DMS53 (cell line): ENCODE results near the gene RIMKLA.

Experiments used
- DNase-seq: peaks from one replicate; lab custom pipeline; 2025; lab: John Stamatoyannopoulos, UW

The RIMKLA gene

GRCh38 chr1:42430286-42431135 lies 49.9 kb downstream of the RIMKLA start:
- no peak for DNase-seq

GRCh38 chr1:42431514-42431913 lies 50.9 kb downstream of the RIMKLA start:
- DNase-seq: no peak

- no peak for DNase-seq
Observed at GRCh38 chr1:42432714-42433113, 52.1 kb downstream of the RIMKLA start.

DNA sequence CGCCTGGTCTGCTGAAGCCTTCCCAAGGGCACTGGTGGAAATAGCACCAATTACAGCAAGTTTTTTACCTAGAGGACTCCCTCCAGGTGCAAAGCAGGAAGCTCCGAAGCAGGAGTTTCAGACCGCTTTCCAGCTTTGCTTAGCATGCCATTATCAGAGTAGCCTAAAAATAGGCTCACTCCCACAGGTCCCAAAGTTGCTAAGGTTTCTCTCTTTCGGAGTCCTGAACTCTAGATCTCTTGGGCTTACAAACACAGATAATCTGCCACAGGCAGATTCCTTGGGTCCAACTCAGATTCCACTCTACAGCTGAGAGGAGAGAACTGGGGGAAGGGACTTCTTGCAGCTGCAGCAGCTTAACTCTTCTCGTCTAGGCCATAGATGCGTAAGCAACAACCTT lies 52.8 kb downstream of the RIMKLA start:
- DNase-seq: no peak

DNA sequence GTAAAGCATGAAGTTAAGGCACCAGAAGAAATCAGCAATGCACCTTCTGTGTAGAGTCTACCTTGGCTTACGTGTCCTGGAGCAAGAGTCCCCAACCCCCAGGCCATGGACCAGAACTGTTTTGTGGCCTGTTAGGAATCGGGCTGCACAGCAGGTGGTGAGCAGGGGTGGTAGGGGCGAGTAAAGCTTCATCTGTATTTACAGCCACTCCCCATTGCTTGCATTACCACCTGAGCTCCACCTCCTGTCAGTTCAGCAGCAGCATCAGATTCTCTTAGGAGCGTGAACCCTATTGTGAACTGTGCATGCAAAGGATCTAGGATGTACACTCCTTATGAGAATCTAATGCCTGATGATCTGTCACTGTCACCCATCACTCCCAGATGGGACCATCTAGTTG lies 53.7 kb downstream of the RIMKLA start:
- no peak for DNase-seq

GRCh38 chr1:42439940-42440339 lies 59.3 kb downstream of the RIMKLA start:
- peak; percentile 91 for DNase-seq

GRCh38 chr1:42442662-42443061 lies 62.1 kb downstream of the RIMKLA start:
- no peak for DNase-seq

GRCh38 chr1:42449256-42449655 lies 68.7 kb downstream of the RIMKLA start:
- no peak for DNase-seq

GRCh38 chr1:42450061-42450460 lies 69.5 kb downstream of the RIMKLA start:
- no peak for DNase-seq

- DNase-seq: peak; percentile 33
Observed at GRCh38 chr1:42453386-42453785, 72.8 kb downstream of the RIMKLA start.

GRCh38 chr1:42454403-42454802 lies 73.8 kb downstream of the RIMKLA start:
- DNase-seq: no peak

GRCh38 chr1:42456010-42456753 lies 75.6 kb downstream of the RIMKLA start, which contains the start of the genes PPCS and ZMYND12:
TSS of gene PPCS (plus strand) at chr1:42456543. CDS start at chr1:42456566, 23 bp downstream.
TSS of gene ZMYND12 (minus strand) at chr1:42456022. CDS start at chr1:42455997, 25 bp downstream.
- peak; percentile 97 for DNase-seq

GRCh38 chr1:42456754-42457089 lies 76.1 kb downstream of the RIMKLA start:
- DNase-seq: peak; percentile 86

DNA sequence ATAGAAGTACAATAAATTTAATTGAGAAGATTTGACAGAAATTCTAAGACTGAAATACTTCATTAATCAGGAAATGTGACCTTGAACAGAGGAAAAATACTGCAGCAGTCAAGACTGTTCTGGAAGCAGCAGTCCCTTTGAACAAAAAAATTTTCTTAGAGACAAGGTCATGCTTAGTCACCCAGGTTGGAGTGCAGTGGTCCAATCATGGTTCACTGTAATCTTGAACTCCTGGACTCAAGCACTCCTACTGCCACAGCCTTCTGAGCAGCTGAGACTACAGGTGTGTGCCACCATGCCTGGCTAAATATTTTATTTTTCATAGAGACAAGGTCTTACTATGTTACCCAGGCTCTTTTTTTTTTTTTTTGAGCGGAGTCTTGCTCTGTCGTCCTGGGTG lies 80.6 kb downstream of the RIMKLA start:
- DNase-seq: peak; percentile 26

DNA sequence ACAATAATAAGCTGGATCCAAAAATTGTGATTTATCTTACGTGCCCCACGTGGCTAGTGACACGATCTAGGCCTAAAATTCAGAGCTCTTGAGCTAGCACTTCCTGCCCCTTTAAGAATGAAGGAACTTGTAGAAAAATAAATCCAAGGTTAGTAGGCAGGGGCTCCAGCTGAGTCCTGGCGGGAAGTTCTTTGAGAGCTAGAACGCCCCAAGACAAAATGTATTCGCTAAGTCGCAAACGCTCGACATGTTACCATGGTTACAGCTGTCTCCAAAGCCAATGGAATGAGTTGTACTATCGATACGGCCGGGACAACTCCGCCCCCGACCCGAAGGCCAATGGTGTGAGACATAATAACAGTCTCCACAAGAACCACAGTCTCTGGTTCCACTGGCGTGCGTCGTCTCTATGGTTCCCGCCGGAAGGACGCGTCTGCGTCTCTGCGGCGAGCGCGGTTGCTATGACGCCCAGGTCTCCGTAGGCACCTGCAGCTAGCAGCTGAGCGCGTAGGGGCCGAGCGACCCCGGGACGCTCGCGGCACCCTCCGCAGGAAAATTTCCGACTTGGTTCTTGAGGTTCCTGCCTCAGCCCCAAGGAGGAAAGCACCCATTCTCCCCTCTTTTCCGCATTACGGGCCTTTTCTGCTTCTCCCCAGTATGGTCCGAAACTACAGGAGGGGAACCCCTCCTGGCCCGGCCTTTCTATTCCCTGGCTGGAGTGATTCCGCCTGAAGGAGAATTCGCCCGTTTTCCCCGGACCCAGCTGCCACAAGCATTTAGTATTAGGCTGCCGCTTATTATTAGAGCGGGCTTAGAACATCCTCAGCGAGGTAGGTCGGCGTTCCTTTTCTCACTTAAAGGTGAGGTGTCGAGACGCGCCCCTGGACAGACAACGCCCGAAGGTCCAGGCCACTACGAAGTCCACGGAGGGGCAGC lies 82.5 kb downstream of the RIMKLA start, which contains the start of gene CCDC30:
Gene CCDC30, plus strand, starts transcription at position 459 of the 936 bp plus-strand sequence. CDS start 17,266 bp downstream, outside the sequence.
- DNase-seq: peak; percentile 100

GRCh38 chr1:42463921-42464320 lies 83.3 kb downstream of the RIMKLA start:
- peak; percentile 67 for DNase-seq

DNA sequence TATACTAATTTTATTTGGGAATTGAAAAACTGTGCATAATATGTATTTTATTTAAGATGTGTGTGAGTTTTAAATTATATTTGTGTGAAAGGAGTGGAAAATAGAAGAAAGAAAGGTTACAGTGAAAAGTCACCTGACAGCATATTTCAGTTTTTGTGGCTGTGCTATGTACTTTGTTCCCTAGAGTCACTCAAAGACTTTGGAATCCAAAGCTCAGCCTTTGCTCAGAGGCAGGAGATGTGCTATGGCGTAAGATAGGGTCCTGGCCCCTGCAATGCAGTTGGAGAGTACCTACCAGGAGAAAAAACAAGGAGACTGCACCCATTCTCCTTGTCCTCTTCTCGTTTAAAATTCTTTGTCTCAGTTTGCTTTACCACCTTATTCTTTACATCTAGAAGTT lies 85.4 kb downstream of the RIMKLA start:
- no peak for DNase-seq

- DNase-seq: no peak
Observed at GRCh38 chr1:42469727-42470126, 89.1 kb downstream of the RIMKLA start.
